B cell (primary cell): ENCODE results near the gene RNF111. TPM values are rescaled to one million over a fixed set of nuclear protein-coding genes. Genes with fewer than 3 reads are reported as not detected.

Source experiments
- ATAC-seq: fragments of 200-7000 bp; cut with Tn5 transposase; one replicate; pipeline ENCODE4 v1.10.0; 2021; ENCODE audit warnings: low read depth, mild to moderate bottlenecking, moderate number of reproducible peaks, moderate library complexity
- CTCF ChIA-PET: fragments of 350-600 bp; sonication (Branson Sonifier 250); formaldehyde crosslinking; loops from one replicate; lab custom pipeline; 2021; ENCODE audit warnings: antibody characterized with exemption, inconsistent platforms; lab: Charles Lee
- POLR2A ChIA-PET: fragments of 350-600 bp; sonication (Branson Sonifier 250); formaldehyde crosslinking; loops from one replicate; lab custom pipeline; 2021; ENCODE audit warnings: antibody characterized with exemption; lab: Charles Lee
- DNase-seq: peaks from one replicate; pipeline ENCODE4 v3.0.0; 2013
- H2AFZ ChIP-seq: 2 replicates; pipeline ENCODE4 v1.6.1; 2012; ENCODE audit warnings: mild to moderate bottlenecking, low read depth, low read length; ENCODE audit not compliant: insufficient read depth, poor library complexity, severe bottlenecking
- H3K27ac ChIP-seq, 2 donors: 1 replicate in 1 of 2; 2 replicates in 1 of 2; pipeline ENCODE4 v1.5.1; 2012 to 2013; ENCODE audit warnings: low read length in 2 of 2, mild to moderate bottlenecking in 2 of 2, moderate library complexity in 1 of 2
- H3K27me3 ChIP-seq, 4 experiments: fragments of 200-600 bp in 1 of 4; sonication (generic) in 1 of 4; replicated peaks in 1 of 4; 1 replicate in 2 of 4; 2 replicates in 2 of 4; pipeline versions ENCODE4 v1.6.1 to v1.7.0; 2013 to 2016; ENCODE audit warnings: low read length in 3 of 4, mild to moderate bottlenecking in 2 of 4, mixed read lengths in 1 of 4, moderate library complexity in 1 of 4; ENCODE audit not compliant: insufficient read depth in 4 of 4, control insufficient read depth in 3 of 4; ENCODE audit errors: control extremely low read depth in 1 of 4
- H3K36me3 ChIP-seq, 2 experiments: replicated peaks in 1 of 2; 1 replicate in 1 of 2; 2 replicates in 1 of 2; pipeline versions ENCODE4 v1.6.1 to v1.7.1; 2013; ENCODE audit warnings: low read length in 1 of 2; ENCODE audit not compliant: insufficient read depth in 2 of 2, control insufficient read depth in 1 of 2; ENCODE audit errors: control extremely low read depth in 1 of 2, extremely low read depth in 1 of 2
- H3K4me1 ChIP-seq, 2 donors: fragments of 200-600 bp in 1 of 2; sonication (generic) in 1 of 2; 1 replicate in 1 of 2; 2 replicates in 1 of 2; pipeline versions ENCODE4 v1.5.1 to v1.6.1; 2013 to 2017; ENCODE audit warnings: low read length in 2 of 2; ENCODE audit not compliant: control insufficient read depth in 2 of 2, insufficient read depth in 2 of 2
- H3K4me2 ChIP-seq: replicated peaks from 2 replicates; pipeline ENCODE3; 2012; ENCODE audit warnings: mild to moderate bottlenecking, low read depth, low read length; ENCODE audit not compliant: poor library complexity, severe bottlenecking
- H3K4me3 ChIP-seq, 5 experiments: fragments of 200-600 bp in 1 of 5; sonication (generic) in 1 of 5; 1 replicate in 3 of 5; 2 replicates in 2 of 5; pipeline versions ENCODE4 v1.5.1 to v1.7.0; 2011 to 2016; ENCODE audit warnings: low read length in 4 of 5, mild to moderate bottlenecking in 4 of 5, low read depth in 2 of 5, control low read depth in 1 of 5, moderate library complexity in 1 of 5; ENCODE audit not compliant: insufficient read depth in 1 of 5; ENCODE audit errors: control extremely low read depth in 1 of 5, extremely low read depth in 1 of 5
- H3K79me2 ChIP-seq: fragments of 200-600 bp; sonication (generic); one replicate; pipeline ENCODE4 v1.6.0; 2016; ENCODE audit warnings: low read length; ENCODE audit not compliant: control insufficient read depth, insufficient read depth
- H3K9ac ChIP-seq: fragments of 200-600 bp; sonication (generic); 2 replicates; pipeline ENCODE4 v1.6.1; 2017; ENCODE audit warnings: mild to moderate bottlenecking, low read length, moderate library complexity
- H3K9me3 ChIP-seq, 3 donors: one replicate each; pipeline versions ENCODE4 v1.6.1 to v1.7.1; 2013; ENCODE audit warnings: low read length in 2 of 3; ENCODE audit not compliant: control insufficient read depth in 2 of 3, insufficient read depth in 1 of 3; ENCODE audit errors: control extremely low read depth in 1 of 3
- H4K20me1 ChIP-seq: 2 replicates; pipeline ENCODE4 v1.6.0; 2012; ENCODE audit warnings: mild to moderate bottlenecking, low read length; ENCODE audit not compliant: insufficient read depth, control insufficient read depth, poor library complexity, severe bottlenecking
- H3K27ac Mint-ChIP-seq: one replicate; pipeline ENCODE4 v1.8.0; 2021; ENCODE audit warnings: mixed read lengths
- H3K27me3 Mint-ChIP-seq: one replicate; pipeline ENCODE4 v1.8.0; 2021; ENCODE audit warnings: mixed read lengths
- H3K4me1 Mint-ChIP-seq: one replicate; pipeline ENCODE4 v1.8.0; 2021; ENCODE audit warnings: mixed read lengths
- H3K4me3 Mint-ChIP-seq: one replicate; pipeline ENCODE4 v1.8.0; 2021; ENCODE audit warnings: mixed read lengths
- H3K9me3 Mint-ChIP-seq: one replicate; pipeline ENCODE4 v1.8.0; 2022; ENCODE audit warnings: mixed read lengths; ENCODE audit not compliant: insufficient read depth
- CTCF ChIP-seq: fragments of 200-600 bp; IDR thresholded peaks from one replicate; pipeline ENCODE4 v1.8.0; 2022; ENCODE audit warnings: antibody characterized with exemption, mild to moderate bottlenecking
- EZH2 ChIP-seq: IDR thresholded peaks from 2 replicates; pipeline ENCODE4 v1.6.1; 2012; ENCODE audit warnings: borderline replicate concordance, low read depth, mild to moderate bottlenecking, moderate library complexity, low read length; ENCODE audit not compliant: insufficient read depth, poor library complexity, severe bottlenecking
- WGBS: methylation state at CpG from one replicate; pipeline ENCODE4 v1.1.5; 2013; ENCODE audit warnings: missing lambda C conversion rate; ENCODE audit not compliant: insufficient coverage; 5-methylcytosine and 5-hydroxymethylcytosine counted together
- intact Hi-C: fragments of 100-400 bp; cut with micrococcal nuclease; formaldehyde crosslinking; loops from one replicate; pipeline ENCODE4 v1.10.0; 2022
- polyA plus RNA-seq: library from polyadenylated mRNA; depleted of rRNA; stranded (reverse); fragments of >200 nt; gene quantifications from 2 replicates; pipeline ENCODE4 v1.2.3, GENCODE V29; 2012
- total RNA-seq, 2 donors: library from RNA; stranded (reverse); fragments of 120-200 nt in 1 of 2; gene quantifications; 1 replicate in 1 of 2; 2 replicates in 1 of 2; pipeline versions ENCODE4 v1.2.3 to v1.2.4, GENCODE V29; 2013 to 2022

The RNF111 gene
- total and polyA plus RNA-seq, 2 donors (not counting 1 experiment from before 2014, with no cell fraction given): 24.9 to 72.3 TPM

GRCh38 chr15:59022188-59022587 is 34.7 kb downstream of the RNF111 start:
- Histone ChIP-seq H4K20me1 (peaks cover 4% of the 10 kb centered on the region), H3K9me3 (no peaks in the 10 kb centered on the region), H3K79me2 (peaks cover 63% of the 10 kb centered on the region), H3K27me3 (no peaks in the 10 kb centered on the region), H3K9ac (no peak overlapping the region), H3K4me3 (no peak overlapping the region), H2AFZ (no peak overlapping the region), H3K4me2 (no peak overlapping the region), H3K27ac (no peak overlapping the region), H3K4me1 (peaks cover 3 to 5% of the 10 kb centered on the region in 2 donors), H3K36me3 (peaks cover 0 to 11% of the 10 kb centered on the region in 2 experiments)
- no peak for DNase-seq
- TF ChIP-seq CTCF: no peak
- no peak for TF ChIP-seq EZH2
- no peak overlapping the region for H3K4me3 Mint-ChIP-seq
- intact Hi-C loops: no loop called here
- no peaks in the 10 kb centered on the region for H3K27me3 Mint-ChIP-seq
- WGBS: no CpG with 5 or more reads among the region's 1 CpG
- no peaks in the 10 kb centered on the region for H3K9me3 Mint-ChIP-seq
- H3K27ac Mint-ChIP-seq: no peak overlapping the region
- H3K4me1 Mint-ChIP-seq: peaks cover 26% of the 10 kb centered on the region
- POLR2A ChIA-PET: no interaction called here
- ATAC-seq: no peak
- CTCF ChIA-PET: interaction anchor here (0.9 kb wide), 1 partner anchor 42 kb away, joined by 3 read pairs; no protein-coding TSS in a partner anchor

GRCh38 chr15:59026207-59026606 is 38.7 kb downstream of the RNF111 start:
- ChIA-PET CTCF (no interaction called here), POLR2A (interaction anchor here (1.1 kb wide), 1 partner anchor 28 kb away, joined by 3 read pairs; no protein-coding TSS in a partner anchor)
- DNase-seq: no peak
- peaks cover 77% of the 10 kb centered on the region for H3K79me2 ChIP-seq
- H4K20me1 ChIP-seq: peaks cover 24% of the 10 kb centered on the region
- no peak overlapping the region for H3K27ac Mint-ChIP-seq
- no peaks in the 10 kb centered on the region for H3K27me3 ChIP-seq
- H3K9me3 Mint-ChIP-seq: no peaks in the 10 kb centered on the region
- H3K4me1 ChIP-seq: peaks cover 0 to 2% of the 10 kb centered on the region in 2 donors
- H3K27ac ChIP-seq: no peak overlapping the region
- no peak overlapping the region for H3K4me3 Mint-ChIP-seq
- no peak overlapping the region for H2AFZ ChIP-seq
- no CpG with 5 or more reads among the region's 3 CpGs for WGBS
- TF ChIP-seq EZH2 (no peak), CTCF (no peak)
- no peaks in the 10 kb centered on the region for H3K9me3 ChIP-seq
- intact Hi-C loops: no loop called here
- no peak overlapping the region for H3K9ac ChIP-seq
- H3K36me3 ChIP-seq: peaks cover 3 to 16% of the 10 kb centered on the region in 2 experiments
- no peak overlapping the region for H3K4me3 ChIP-seq
- H3K4me2 ChIP-seq: no peak overlapping the region
- H3K27me3 Mint-ChIP-seq: no peaks in the 10 kb centered on the region
- no peak for ATAC-seq
- H3K4me1 Mint-ChIP-seq: peaks cover 22% of the 10 kb centered on the region
